ENCODE results near the gene VWA3A.

- TF ChIP-seq EZH2phosphoT487 (IDR thresholded peaks at IDR 0.05; ENCODE audit: insufficient read depth, low read depth) (no peak), EZH2 (IDR thresholded peaks at IDR 0.05; ENCODE audit: insufficient read depth, poor library complexity, severe bottlenecking) (no peak)
Observed at GRCh38 chr16:22089910-22090309, 2.4 kb upstream of the VWA3A start.
